Germinal center (tissue), 1 donor: ENCODE results near the gene TM4SF18.

Source experiments
- DNase-seq: peaks from one replicate; pipeline ENCODE4 v3.0.0; 2012; ENCODE audit warnings: mixed read lengths, low spot score

TM4SF18 gene

GRCh38 chr3:149284034-149284433 is 49.4 kb downstream of the TM4SF18 start:
- DNase-seq = no peak

GRCh38 chr3:149283401-149283800 is 50.0 kb downstream of the TM4SF18 start:
- DNase-seq = no peak

GRCh38 chr3:149282836-149283235 is 50.6 kb downstream of the TM4SF18 start:
- DNase-seq = no peak

- DNase-seq = no peak
Observed at GRCh38 chr3:149282322-149282721, 51.1 kb downstream of the TM4SF18 start.

- DNase-seq = no peak
Observed at GRCh38 chr3:149280671-149281349, 52.6 kb downstream of the TM4SF18 start.

- no peak for DNase-seq
Observed at GRCh38 chr3:149278911-149279310, 54.5 kb downstream of the TM4SF18 start.

GRCh38 chr3:149277331-149277813 is 56.1 kb downstream of the TM4SF18 start:
- DNase-seq = peak; percentile 14

- no peak for DNase-seq
Observed at GRCh38 chr3:149276619-149277018, 56.8 kb downstream of the TM4SF18 start.

- DNase-seq = no peak
Observed at GRCh38 chr3:149274220-149274619, 59.2 kb downstream of the TM4SF18 start.

- DNase-seq = peak; percentile 59
Observed at GRCh38 chr3:149273096-149273751, 60.2 kb downstream of the TM4SF18 start.

- no peak for DNase-seq
Observed at GRCh38 chr3:149271669-149272068, 61.8 kb downstream of the TM4SF18 start.

- no peak for DNase-seq
Observed at GRCh38 chr3:149270180-149270579, 63.3 kb downstream of the TM4SF18 start.

GRCh38 chr3:149269687-149270086 is 63.7 kb downstream of the TM4SF18 start:
- DNase-seq = no peak
